ENCODE measurements around the gene TSC2.
"Not testable (repeated sequence)": the region's sequence is repeated elsewhere in the genome, so short reads cannot be mapped to it uniquely, and the experiment has no call there.

TSC2 gene

GRCh38 chr16:2126161-2126743, 78.5 kb downstream of the TSC2 start:
- H3K4me1 ChIP-seq; in situ Hi-C loops (cut with MboI; ENCODE audit: low sequenced_read_pairs); H3K27me3 ChIP-seq (ENCODE audit: low read depth); H3K9me3 ChIP-seq; DNase-seq (ENCODE audit: low spot score in 2 of 2); H3K4me3 ChIP-seq; H3K36me3 ChIP-seq (replicated peaks): not testable (repeated sequence)

GRCh38 chr16:2126928-2127556, 79.3 kb downstream of the TSC2 start:
- H3K4me3 ChIP-seq; DNase-seq (ENCODE audit: low spot score in 2 of 2); H3K4me1 ChIP-seq; H3K27me3 ChIP-seq (ENCODE audit: low read depth); in situ Hi-C loops (cut with MboI; ENCODE audit: low sequenced_read_pairs); H3K36me3 ChIP-seq (replicated peaks); H3K9me3 ChIP-seq: not testable (repeated sequence)

DNA sequence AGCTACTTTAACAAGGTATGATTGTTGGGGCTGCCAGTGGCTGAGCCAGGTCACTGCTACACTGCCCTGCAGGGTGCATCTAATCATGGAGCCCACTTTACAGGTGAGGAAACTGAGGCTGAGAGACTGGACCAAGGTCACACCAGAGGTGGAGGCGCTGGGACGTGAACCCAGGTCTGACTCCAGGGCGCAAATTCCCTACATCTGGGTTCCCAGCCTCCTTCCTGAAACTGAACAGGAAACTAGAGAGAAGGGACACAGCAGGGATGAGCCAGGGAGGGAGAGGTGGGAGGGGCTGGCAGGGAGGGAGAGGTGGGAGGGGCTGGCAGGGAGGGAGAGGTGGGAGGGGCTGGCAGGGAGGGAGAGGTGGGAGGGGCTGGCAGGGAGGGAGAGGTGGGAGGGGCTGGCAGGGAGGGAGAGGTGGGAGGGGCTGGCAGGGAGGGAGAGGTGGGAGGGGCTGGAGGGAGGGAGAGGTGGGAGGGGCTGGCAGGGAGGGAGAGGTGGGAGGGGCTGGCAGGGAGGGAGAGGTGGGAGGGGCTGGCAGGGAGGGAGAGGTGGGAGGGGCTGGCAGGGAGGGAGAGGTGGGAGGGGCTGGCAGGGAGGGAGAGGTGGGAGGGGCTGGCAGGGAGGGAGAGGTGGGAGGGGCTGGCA, 80.0 kb downstream of the TSC2 start:
- H3K27me3 ChIP-seq (ENCODE audit: low read depth); H3K36me3 ChIP-seq (replicated peaks); H3K4me3 ChIP-seq; H3K4me1 ChIP-seq; in situ Hi-C loops (cut with MboI; ENCODE audit: low sequenced_read_pairs); H3K9me3 ChIP-seq: not testable (repeated sequence)
- peak in 1 of 2 experiments; percentile 57 for DNase-seq (ENCODE audit: low spot score in 2 of 2)

GRCh38 chr16:2129251-2129650, 81.5 kb downstream of the TSC2 start:
- H3K36me3 ChIP-seq (replicated peaks); DNase-seq (ENCODE audit: low spot score in 2 of 2); H3K4me3 ChIP-seq; in situ Hi-C loops (cut with MboI; ENCODE audit: low sequenced_read_pairs); H3K27me3 ChIP-seq (ENCODE audit: low read depth); H3K4me1 ChIP-seq; H3K9me3 ChIP-seq: not testable (repeated sequence)

GRCh38 chr16:2129890-2130447, 82.2 kb downstream of the TSC2 start:
- H3K27me3 ChIP-seq (ENCODE audit: low read depth); H3K36me3 ChIP-seq (replicated peaks); in situ Hi-C loops (cut with MboI; ENCODE audit: low sequenced_read_pairs); H3K4me1 ChIP-seq; H3K4me3 ChIP-seq; H3K9me3 ChIP-seq; DNase-seq (ENCODE audit: low spot score in 2 of 2): not testable (repeated sequence)

DNA sequence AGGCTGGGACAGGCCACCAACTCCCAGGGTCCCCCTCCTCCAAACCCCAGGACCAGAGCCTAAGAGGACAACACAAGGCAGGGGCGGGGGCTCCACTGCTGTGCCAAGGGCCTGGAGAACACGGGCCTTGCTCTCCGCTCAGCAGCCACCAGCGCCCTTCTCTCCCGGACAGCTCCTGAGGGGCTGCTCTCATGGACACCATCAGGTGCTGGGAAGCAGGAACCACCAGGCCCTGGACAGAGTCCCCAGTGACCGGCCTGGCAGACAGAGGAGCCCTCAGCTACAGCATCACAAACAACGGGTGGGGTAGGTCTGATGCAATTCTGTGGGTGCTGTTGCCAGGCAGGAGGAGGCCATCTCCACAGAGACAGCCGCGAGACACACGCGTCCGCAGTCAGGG, 86.0 kb downstream of the TSC2 start:
- H3K27me3 ChIP-seq (ENCODE audit: low read depth); in situ Hi-C loops (cut with MboI; ENCODE audit: low sequenced_read_pairs); H3K4me1 ChIP-seq; H3K36me3 ChIP-seq (replicated peaks); H3K9me3 ChIP-seq; H3K4me3 ChIP-seq; DNase-seq (ENCODE audit: low spot score in 2 of 2): not testable (repeated sequence)

DNA sequence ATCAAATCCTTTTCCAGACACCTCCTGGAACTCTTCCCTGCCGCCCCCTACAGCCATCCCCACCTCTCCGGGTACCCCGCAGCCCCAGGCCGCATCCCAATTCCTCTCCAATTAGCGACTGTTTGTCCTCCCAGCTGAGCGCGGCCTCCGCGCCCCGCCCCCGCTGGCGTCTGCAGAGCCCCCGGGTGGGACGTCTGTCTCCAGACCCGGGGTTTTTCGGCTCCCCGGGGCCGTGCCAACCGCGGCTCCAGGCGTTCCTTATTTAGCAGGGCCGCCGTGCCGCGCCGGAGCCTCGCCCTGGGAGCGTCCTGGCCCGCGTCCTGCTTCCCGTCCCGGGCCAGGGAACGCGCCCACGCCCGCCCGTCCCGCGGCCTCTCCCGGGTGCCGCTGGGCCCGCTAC, 87.3 kb downstream of the TSC2 start:
- DNase-seq (ENCODE audit: low spot score in 2 of 2); H3K4me1 ChIP-seq; H3K9me3 ChIP-seq; H3K36me3 ChIP-seq (replicated peaks); in situ Hi-C loops (cut with MboI; ENCODE audit: low sequenced_read_pairs); H3K27me3 ChIP-seq (ENCODE audit: low read depth): not testable (repeated sequence)
- H3K4me3 ChIP-seq = peak overlapping the region; percentile 43

GRCh38 chr16:2135770-2136490, 88.1 kb downstream of the TSC2 start, which contains the start of gene PKD1:
PKD1 (minus strand) TSS chr16:2135898; CDS start chr16:2135689, 209 bp downstream.
- H3K4me1 ChIP-seq; H3K27me3 ChIP-seq (ENCODE audit: low read depth); in situ Hi-C loops (cut with MboI; ENCODE audit: low sequenced_read_pairs); H3K9me3 ChIP-seq; H3K36me3 ChIP-seq (replicated peaks): not testable (repeated sequence)
- H3K4me3 ChIP-seq = peak within 1 kb of the TSS; percentile 43
- peak; percentile 65 to 98 for DNase-seq (ENCODE audit: low spot score in 2 of 2)
